Measurements from ENCODE around the gene AGO3. TPM values are rescaled to one million over a fixed set of nuclear protein-coding genes. Genes with fewer than 3 reads are reported as not detected.

AGO3 gene
- total RNA-seq, 4 donors from 2014 or later = 12.7 to 21.4 (median 18.1) TPM

GRCh38 chr1:36051821-36052220, 120.9 kb downstream of the AGO3 start:
- TF ChIP-seq CTCF (IDR thresholded peaks at IDR 0.05) (no peak), EP300 (IDR thresholded peaks at IDR 0.05) (no peak), POLR2AphosphoS5 (IDR thresholded peaks at IDR 0.05) (no peak), POLR2A (IDR thresholded peaks at IDR 0.05) (no peak)
- no peaks in the 10 kb centered on the region for H3K27me3 ChIP-seq
- no peak overlapping the region for H3K27ac ChIP-seq
- DNase-seq (ENCODE audit: low spot score in 2 of 2) = no peak
- peaks cover 56% of the 10 kb centered on the region for H3K36me3 ChIP-seq
- no peaks in the 10 kb centered on the region for H3K4me1 ChIP-seq
- H3K4me3 ChIP-seq = no peak overlapping the region
- H3K9me3 ChIP-seq = no peaks in the 10 kb centered on the region

GRCh38 chr1:36053978-36054377, 123.1 kb downstream of the AGO3 start:
- Histone ChIP-seq H3K4me3 (no peak overlapping the region), H3K9me3 (no peaks in the 10 kb centered on the region), H3K36me3 (peaks cover 38% of the 10 kb centered on the region), H3K4me1 (no peaks in the 10 kb centered on the region), H3K27me3 (no peaks in the 10 kb centered on the region), H3K27ac (no peak overlapping the region)
- TF ChIP-seq EP300 (IDR thresholded peaks at IDR 0.05) = no peak
- no peak for TF ChIP-seq CTCF (IDR thresholded peaks at IDR 0.05)
- TF ChIP-seq POLR2AphosphoS5 (IDR thresholded peaks at IDR 0.05) = no peak
- no peak for TF ChIP-seq POLR2A (IDR thresholded peaks at IDR 0.05)
- no peak for DNase-seq (ENCODE audit: low spot score in 2 of 2)

GRCh38 chr1:36055706-36056105, 124.8 kb downstream of the AGO3 start:
- Histone ChIP-seq H3K36me3 (peaks cover 27% of the 10 kb centered on the region), H3K27ac (no peak overlapping the region), H3K4me3 (no peak overlapping the region), H3K27me3 (no peaks in the 10 kb centered on the region), H3K9me3 (no peaks in the 10 kb centered on the region), H3K4me1 (no peaks in the 10 kb centered on the region)
- WGBS = 86% methylated on average over 5 of the region's 5 CpGs
- DNase-seq (ENCODE audit: low spot score in 2 of 2) = no peak
- TF ChIP-seq POLR2A (IDR thresholded peaks at IDR 0.05) = no peak
- TF ChIP-seq POLR2AphosphoS5 (IDR thresholded peaks at IDR 0.05) = no peak
- TF ChIP-seq EP300 (IDR thresholded peaks at IDR 0.05) = no peak
- TF ChIP-seq CTCF (IDR thresholded peaks at IDR 0.05) = no peak

GRCh38 chr1:36062315-36062714, 131.4 kb downstream of the AGO3 start:
- WGBS = 95% methylated on average over 1 of the region's 1 CpG
- Histone ChIP-seq H3K9me3 (no peaks in the 10 kb centered on the region), H3K4me3 (no peak overlapping the region), H3K36me3 (no peaks in the 10 kb centered on the region), H3K27me3 (no peaks in the 10 kb centered on the region), H3K27ac (no peak overlapping the region), H3K4me1 (no peaks in the 10 kb centered on the region)
- no peak for TF ChIP-seq EP300 (IDR thresholded peaks at IDR 0.05)
- no peak for TF ChIP-seq POLR2A (IDR thresholded peaks at IDR 0.05)
- no peak for TF ChIP-seq CTCF (IDR thresholded peaks at IDR 0.05)
- TF ChIP-seq POLR2AphosphoS5 (IDR thresholded peaks at IDR 0.05) = no peak
- DNase-seq (ENCODE audit: low spot score in 2 of 2) = no peak

- Histone ChIP-seq H3K27me3 (no peaks in the 10 kb centered on the region), H3K27ac (no peak overlapping the region), H3K4me1 (no peaks in the 10 kb centered on the region), H3K9me3 (no peaks in the 10 kb centered on the region), H3K36me3 (no peaks in the 10 kb centered on the region), H3K4me3 (no peak overlapping the region)
- TF ChIP-seq POLR2A (IDR thresholded peaks at IDR 0.05) = no peak
- no peak for TF ChIP-seq POLR2AphosphoS5 (IDR thresholded peaks at IDR 0.05)
- no peak for TF ChIP-seq EP300 (IDR thresholded peaks at IDR 0.05)
- TF ChIP-seq CTCF (IDR thresholded peaks at IDR 0.05) = no peak
- DNase-seq (ENCODE audit: low spot score in 2 of 2) = no peak
Observed at GRCh38 chr1:36067871-36068270, 137.0 kb downstream of the AGO3 start.

Data from suprapubic skin (tissue), 4 donors.